Glomerular endothelial cell (primary cell): ENCODE measurements around the gene ENTPD3. TPM values are rescaled to one million over a fixed set of nuclear protein-coding genes. Genes with fewer than 3 reads are reported as not detected.

Experiments
- DNase-seq: peaks from one replicate; pipeline ENCODE4 v3.0.0-alpha.2; 2011; ENCODE audit warnings: low read depth, low spot score; ENCODE audit errors: extremely low read depth
- total RNA-seq: library from RNA; depleted of rRNA; stranded (reverse); fragments of >200 nt; gene quantifications from 2 replicates; pipeline ENCODE4 v1.2.3, GENCODE V29; 2015

ENTPD3 gene
- 0.24 TPM in 1 of 2 replicates, not detected in the other for total RNA-seq

DNA sequence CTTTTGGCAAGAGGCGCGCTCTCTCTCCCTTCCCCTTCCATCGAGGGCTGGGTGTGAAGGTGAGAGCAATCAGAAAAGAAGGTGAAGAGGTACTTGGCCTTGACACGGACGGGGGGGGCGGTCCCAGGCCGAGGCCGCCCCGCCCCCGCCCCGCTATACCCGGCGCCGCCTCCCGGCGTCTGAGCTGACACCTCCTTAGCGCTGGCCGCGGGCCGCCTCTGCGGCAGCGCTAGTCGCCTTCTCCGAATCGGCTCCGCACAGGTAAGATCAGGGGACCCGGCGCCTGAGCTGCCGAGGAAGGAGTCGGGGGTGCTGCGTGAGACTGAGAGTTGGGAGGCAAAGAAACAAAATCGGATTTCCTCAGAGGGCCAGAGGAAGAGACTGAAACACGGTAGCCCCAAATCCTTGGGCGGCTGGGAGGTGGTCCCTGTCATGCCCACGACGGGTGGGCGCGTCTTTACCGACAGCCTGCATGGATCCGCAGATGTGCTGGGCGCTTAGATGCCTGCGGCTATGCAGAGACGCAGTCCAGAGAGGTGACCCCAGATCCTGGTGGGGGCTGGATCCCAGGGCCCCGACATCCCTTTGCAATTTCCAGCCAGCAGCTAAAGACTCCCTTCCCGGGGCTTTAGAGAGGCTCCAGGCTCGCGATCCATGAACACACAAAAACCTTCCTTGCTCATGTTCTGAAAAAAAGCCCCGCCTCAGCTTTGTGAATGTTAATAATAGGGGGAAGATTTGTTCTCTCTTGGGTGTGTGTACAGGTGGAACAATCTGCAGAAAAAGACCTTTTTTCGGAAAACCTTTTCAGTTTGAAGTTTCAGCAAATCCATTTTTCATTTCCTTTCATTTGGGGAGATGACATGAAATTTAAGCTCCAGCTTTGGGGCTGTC is at the start of gene ENTPD3:
Gene ENTPD3 (plus strand): TSS at position 184 of the 894 bp plus-strand sequence. CDS start 874 bp downstream, outside the sequence.
- DNase-seq: no peak

- no peak for DNase-seq
These were observed 47.1 kb upstream of the ENTPD3 start for GRCh38 chr3:40339871-40340270.

GRCh38 chr3:40340541-40341170 is 46.3 kb upstream of the ENTPD3 start:
- no peak for DNase-seq

DNA sequence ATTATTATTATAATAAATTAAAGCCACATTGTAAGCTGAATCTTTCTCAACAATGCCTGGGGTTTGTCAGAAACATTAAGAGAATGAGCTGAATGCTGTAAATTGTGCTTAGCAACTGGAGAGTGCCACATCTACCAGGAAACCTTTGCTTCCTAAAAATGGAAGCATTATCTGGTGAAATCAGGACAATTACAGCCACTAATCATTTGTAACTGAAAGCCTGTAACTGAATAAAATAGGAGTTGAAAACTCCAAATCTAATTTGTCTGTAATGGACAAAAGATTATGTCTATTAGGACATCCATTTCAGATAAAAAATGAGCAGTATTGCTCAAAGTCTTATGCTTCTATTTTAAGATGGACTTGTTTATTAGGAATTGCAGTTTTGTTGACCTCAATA is 45.3 kb upstream of the ENTPD3 start:
- no peak for DNase-seq

GRCh38 chr3:40350529-40350928 is 36.5 kb upstream of the ENTPD3 start:
- no peak for DNase-seq

- DNase-seq: no peak
These were observed 31.6 kb upstream of the ENTPD3 start for GRCh38 chr3:40355410-40355809.

DNA sequence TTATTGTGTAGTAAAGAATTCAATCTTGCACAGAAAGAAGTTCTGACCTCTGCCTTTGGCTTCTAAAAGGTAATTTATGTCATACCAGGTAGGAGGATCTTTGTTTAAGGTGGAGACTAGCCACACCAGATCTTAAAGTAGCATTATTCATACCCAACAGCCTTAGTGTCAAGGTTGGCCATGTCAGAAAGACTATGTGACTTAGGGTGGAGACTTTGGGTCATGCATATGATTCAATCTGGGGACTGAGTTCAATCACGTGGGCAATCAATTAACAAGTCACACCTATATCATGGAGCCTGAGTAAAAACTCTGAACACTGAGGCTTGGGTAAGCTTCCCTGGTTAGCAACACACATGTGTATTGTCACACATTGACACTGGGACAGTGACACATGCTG is 28.5 kb upstream of the ENTPD3 start:
- no peak for DNase-seq

DNA sequence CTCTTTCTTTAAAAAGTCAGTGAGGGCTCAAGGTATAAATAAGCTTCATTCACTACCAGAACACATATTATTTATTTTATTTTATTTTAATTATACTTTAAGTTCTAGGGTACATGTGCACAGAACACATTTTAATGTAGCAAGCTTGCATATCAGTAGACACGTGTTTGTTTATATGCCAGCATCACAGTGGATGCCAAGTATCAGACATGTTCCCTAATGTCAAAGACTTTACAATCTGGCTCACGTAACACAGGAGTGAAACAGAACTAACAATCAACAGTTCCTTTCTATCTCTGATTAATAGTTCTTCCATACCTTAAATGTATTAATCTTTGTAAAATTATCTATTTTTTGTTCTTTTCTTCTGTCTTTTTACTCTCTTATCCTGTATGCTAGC is 23.3 kb upstream of the ENTPD3 start:
- DNase-seq: no peak

- DNase-seq: no peak
These were observed 20.5 kb upstream of the ENTPD3 start for GRCh38 chr3:40366203-40367162.

- DNase-seq: no peak
These were observed 17.3 kb upstream of the ENTPD3 start for GRCh38 chr3:40369716-40370115.

DNA sequence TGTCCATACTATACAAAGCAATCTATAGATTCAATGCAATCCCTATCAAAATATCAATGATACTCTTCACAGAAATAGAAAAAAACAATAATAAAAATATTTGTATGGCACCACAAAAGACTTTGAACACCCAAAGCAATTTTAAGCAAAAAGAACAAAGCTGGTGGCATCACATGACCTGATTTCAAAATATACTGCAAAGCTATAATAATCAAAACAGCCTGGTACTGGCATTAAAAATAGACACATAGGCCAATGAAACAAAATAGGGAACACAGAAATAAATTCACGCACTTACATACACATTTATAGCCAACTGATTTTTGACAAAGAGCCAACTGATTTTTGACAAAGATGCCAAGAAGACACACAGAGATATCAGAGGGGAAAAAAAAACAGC is 9.2 kb upstream of the ENTPD3 start:
- no peak for DNase-seq

DNA sequence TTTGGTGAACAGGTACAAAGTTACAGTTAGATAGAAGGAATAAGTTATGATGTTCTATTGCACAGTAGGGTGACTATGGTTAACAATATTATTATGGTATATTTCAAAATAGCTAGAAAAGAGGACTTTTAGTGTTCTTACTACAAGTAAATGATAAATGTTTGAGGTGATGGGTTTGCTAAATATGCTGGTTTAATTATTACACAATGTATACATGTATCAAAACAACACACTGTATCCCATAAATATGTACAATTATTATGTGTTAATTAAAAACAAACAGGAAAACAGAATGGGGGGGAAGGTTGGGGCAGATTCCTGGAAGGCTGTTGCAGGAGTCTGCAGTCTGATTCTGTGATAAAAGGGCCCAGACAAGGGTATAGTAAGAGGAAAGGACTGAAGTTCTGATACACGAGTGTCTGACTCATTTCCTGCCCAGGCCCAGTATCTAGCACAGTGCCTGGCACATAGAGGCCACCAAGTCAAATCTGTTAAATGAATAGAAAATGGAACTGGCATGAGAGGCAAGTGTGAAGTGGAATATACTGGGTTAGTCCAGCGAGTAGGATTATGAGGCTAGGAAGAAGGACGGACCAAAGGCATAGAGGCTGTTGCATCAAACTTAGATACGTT is 7.2 kb upstream of the ENTPD3 start:
- DNase-seq: no peak

- no peak for DNase-seq
These were observed 4.9 kb upstream of the ENTPD3 start for GRCh38 chr3:40381904-40382616.

DNA sequence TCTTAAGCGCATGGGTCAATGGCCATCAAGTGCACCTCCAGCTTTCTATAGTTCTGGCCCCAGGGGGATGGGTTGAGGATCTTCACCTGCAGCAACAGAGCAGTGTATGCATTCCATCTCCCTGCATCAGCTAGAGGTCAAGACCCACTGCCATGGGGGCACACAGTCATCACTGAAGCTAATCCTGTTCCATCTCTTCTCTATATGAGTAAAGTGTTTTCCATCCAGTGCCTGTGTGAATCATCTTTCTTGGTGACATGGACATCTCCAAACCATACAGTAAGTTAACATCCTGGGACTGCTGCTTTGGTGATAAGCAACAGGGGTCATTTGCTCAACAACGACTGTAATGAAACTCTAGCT is 4.4 kb upstream of the ENTPD3 start:
- no peak for DNase-seq

DNA sequence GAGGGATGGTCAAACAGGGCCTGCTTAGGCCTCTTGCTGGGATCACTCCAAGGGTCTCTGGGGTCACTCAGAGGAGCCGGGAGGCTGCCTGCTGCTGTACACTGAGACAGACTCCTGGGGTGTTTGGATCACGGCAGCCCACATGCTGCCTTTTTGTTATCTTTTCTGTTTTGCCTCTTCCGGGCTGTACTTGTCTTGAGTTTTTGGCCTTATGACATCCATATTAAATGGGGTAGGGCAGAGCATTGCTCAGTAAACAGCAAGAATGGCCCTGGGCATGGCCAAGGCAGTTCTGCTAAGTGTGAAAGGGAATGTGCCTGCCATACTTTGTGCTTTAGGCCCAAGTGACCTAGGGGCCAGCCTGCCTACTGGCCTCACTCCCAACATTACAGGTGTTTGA is 771 bp upstream of the ENTPD3 start:
- DNase-seq: no peak

GRCh38 chr3:40387895-40388254 is 891 bp downstream of the ENTPD3 start:
- DNase-seq: no peak

- no peak for DNase-seq
These were observed 9.4 kb downstream of the ENTPD3 start for GRCh38 chr3:40396406-40396805.

- DNase-seq: no peak
These were observed 10.1 kb downstream of the ENTPD3 start for GRCh38 chr3:40397129-40397528.

DNA sequence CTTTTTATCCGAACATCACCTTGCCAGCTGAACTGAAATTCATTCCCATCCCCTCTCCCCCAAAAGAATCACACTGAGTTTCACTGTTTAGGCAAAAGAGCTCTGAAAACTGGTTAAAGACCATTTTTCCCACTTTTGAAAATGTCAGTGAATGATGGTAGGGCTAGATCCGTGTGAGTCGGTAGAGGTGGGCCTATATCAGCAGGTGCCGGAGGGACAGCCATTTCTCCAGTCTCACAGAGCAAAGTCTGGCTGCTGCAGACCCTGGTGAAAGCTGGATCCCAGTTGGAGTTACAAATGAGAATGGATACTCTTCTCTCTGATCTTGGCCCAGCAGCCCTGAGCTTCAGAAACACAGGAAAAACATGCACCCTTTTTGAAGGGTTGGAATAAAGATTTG is 10.9 kb downstream of the ENTPD3 start:
- DNase-seq: no peak

- no peak for DNase-seq
These were observed 11.4 kb downstream of the ENTPD3 start for GRCh38 chr3:40398346-40398745.
